Endodermal cell (in vitro differentiated cells): Measurements from ENCODE around the gene FNBP1. TPM values are rescaled to one million over a fixed set of nuclear protein-coding genes. Genes with fewer than 3 reads are reported as not detected.
"Not testable (repeated sequence)": the region's sequence is repeated elsewhere in the genome, so short reads cannot be mapped to it uniquely, and the experiment has no call there.

ENCODE experiments used
- DNase-seq: peaks from one replicate; pipeline ENCODE4 v3.0.0-alpha.2; 2017
- H3K27ac ChIP-seq: 2 replicates; pipeline ENCODE4 v1.5.1; 2013; ENCODE audit warnings: mild to moderate bottlenecking, low read depth, low read length, moderate library complexity
- H3K27me3 ChIP-seq: 2 replicates; pipeline ENCODE4 v1.6.1; 2013; ENCODE audit warnings: mild to moderate bottlenecking, low read length, moderate library complexity; ENCODE audit not compliant: insufficient read depth, control insufficient read depth, poor library complexity, severe bottlenecking
- H3K36me3 ChIP-seq: 2 replicates; pipeline ENCODE4 v1.7.0; 2013; ENCODE audit warnings: mild to moderate bottlenecking, low read length, moderate library complexity; ENCODE audit not compliant: control insufficient read depth, insufficient read depth
- H3K4me1 ChIP-seq: one replicate; pipeline ENCODE4 v1.7.0; 2013; ENCODE audit warnings: low read length; ENCODE audit not compliant: control insufficient read depth, insufficient read depth
- H3K4me3 ChIP-seq: 2 replicates; pipeline ENCODE4 v1.5.1; 2013; ENCODE audit warnings: mild to moderate bottlenecking, low read length, moderate library complexity
- H3K9ac ChIP-seq: 2 replicates; pipeline ENCODE4 v1.6.1; 2013; ENCODE audit warnings: mild to moderate bottlenecking, low read length, moderate library complexity; ENCODE audit not compliant: poor library complexity, severe bottlenecking; ENCODE audit errors: extremely low read depth
- H3K9me3 ChIP-seq: 2 replicates; pipeline ENCODE4 v1.6.1; 2013; ENCODE audit warnings: mild to moderate bottlenecking, low read length, moderate library complexity; ENCODE audit not compliant: control insufficient read depth
- H3K27ac Mint-ChIP-seq: 2 replicates; pipeline ENCODE4 v1.8.0; 2020; ENCODE audit warnings: mixed read lengths
- H3K27me3 Mint-ChIP-seq: 2 replicates; pipeline ENCODE4 v1.8.0; 2021; ENCODE audit warnings: mild to moderate bottlenecking, mixed read lengths; ENCODE audit not compliant: insufficient read depth
- H3K36me3 Mint-ChIP-seq: 2 replicates; pipeline ENCODE4 v1.8.0; 2020; ENCODE audit warnings: low read depth, mixed read lengths
- H3K4me1 Mint-ChIP-seq: 2 replicates; pipeline ENCODE4 v1.8.0; 2020; ENCODE audit warnings: mixed read lengths
- H3K4me3 Mint-ChIP-seq: 2 replicates; pipeline ENCODE4 v1.8.0; 2020; ENCODE audit warnings: mild to moderate bottlenecking, moderate library complexity, mixed read lengths
- H3K9me3 Mint-ChIP-seq: 2 replicates; pipeline ENCODE4 v1.8.0; 2020; ENCODE audit warnings: mild to moderate bottlenecking, mixed read lengths
- WGBS, 2 experiments: methylation state at CpG; one replicate each; pipeline versions ENCODE4 v1.1.5 to v1.1.7; 2013; ENCODE audit warnings: missing lambda C conversion rate in 2 of 2, mixed read lengths in 1 of 2; ENCODE audit not compliant: insufficient coverage in 1 of 2, insufficient read length in 1 of 2; 5-methylcytosine and 5-hydroxymethylcytosine counted together
- total RNA-seq, 2 donors: library from RNA; stranded (reverse); fragmentation: NEBNext Ultra II Directional in 1 of 2; extraction: Animal tissue kit (Norgen Biotek cat#: 25700) in 1 of 2; gene quantifications; 2 replicates in 1 of 2; 3 replicates in 1 of 2; pipeline ENCODE4 v1.2.1, GENCODE V29; 2021
- TF ChIP-seq, protein P1 (sequence below): fragments of 200-600 bp; sonication (generic); conservative IDR thresholded peaks from 2 replicates; pipeline ENCODE4 v1.5.0; 2021; ENCODE audit warnings: antibody characterized with exemption, mild to moderate bottlenecking

FNBP1 gene
- total RNA-seq, 2 donors from 2014 or later = 41.4 to 43.3 TPM

- TF ChIP-seq, protein P1, sequence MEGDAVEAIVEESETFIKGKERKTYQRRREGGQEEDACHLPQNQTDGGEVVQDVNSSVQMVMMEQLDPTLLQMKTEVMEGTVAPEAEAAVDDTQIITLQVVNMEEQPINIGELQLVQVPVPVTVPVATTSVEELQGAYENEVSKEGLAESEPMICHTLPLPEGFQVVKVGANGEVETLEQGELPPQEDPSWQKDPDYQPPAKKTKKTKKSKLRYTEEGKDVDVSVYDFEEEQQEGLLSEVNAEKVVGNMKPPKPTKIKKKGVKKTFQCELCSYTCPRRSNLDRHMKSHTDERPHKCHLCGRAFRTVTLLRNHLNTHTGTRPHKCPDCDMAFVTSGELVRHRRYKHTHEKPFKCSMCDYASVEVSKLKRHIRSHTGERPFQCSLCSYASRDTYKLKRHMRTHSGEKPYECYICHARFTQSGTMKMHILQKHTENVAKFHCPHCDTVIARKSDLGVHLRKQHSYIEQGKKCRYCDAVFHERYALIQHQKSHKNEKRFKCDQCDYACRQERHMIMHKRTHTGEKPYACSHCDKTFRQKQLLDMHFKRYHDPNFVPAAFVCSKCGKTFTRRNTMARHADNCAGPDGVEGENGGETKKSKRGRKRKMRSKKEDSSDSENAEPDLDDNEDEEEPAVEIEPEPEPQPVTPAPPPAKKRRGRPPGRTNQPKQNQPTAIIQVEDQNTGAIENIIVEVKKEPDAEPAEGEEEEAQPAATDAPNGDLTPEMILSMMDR = no peak
- no peak overlapping the region for H3K9ac ChIP-seq
- H3K27ac ChIP-seq = no peak overlapping the region
- H3K36me3 ChIP-seq = peaks cover 38% of the 10 kb centered on the region
- peaks cover 9% of the 10 kb centered on the region for H3K4me1 Mint-ChIP-seq
- H3K9me3 Mint-ChIP-seq = no peaks in the 10 kb centered on the region
- DNase-seq = no peak
- no peaks in the 10 kb centered on the region for H3K4me1 ChIP-seq
- H3K9me3 ChIP-seq = no peaks in the 10 kb centered on the region
- H3K4me3 ChIP-seq = no peak overlapping the region
- H3K36me3 Mint-ChIP-seq = peaks cover 53% of the 10 kb centered on the region
- no peak overlapping the region for H3K27ac Mint-ChIP-seq
- no peaks in the 10 kb centered on the region for H3K27me3 ChIP-seq
- WGBS, 2 experiments = 90 to 94% methylated on average over 6 to 9 of the region's 9 CpGs
- no peak overlapping the region for H3K4me3 Mint-ChIP-seq
- no peaks in the 10 kb centered on the region for H3K27me3 Mint-ChIP-seq
These were observed 148.7 kb downstream of the FNBP1 start for GRCh38 chr9:129894120-129894823.

DNA sequence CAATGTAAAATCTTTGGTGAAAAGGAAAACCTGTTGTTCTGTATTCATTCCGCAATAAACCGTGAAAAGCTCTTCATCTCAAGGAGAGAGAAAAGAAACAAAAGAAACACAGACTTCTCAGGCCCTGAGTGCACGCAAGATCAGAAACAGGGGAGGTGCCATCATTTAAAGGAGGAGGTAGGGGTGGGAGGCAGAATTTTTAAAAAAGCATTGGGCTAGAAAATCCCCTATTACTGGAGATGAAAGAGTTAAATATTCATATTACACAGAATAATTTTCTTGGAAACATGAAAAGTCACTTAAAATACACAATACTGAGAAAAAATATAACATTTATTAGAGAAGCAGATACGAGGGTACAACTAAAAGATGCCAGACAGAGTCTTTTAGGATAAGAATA is 151.4 kb downstream of the FNBP1 start:
- no peak for DNase-seq
- H3K9me3 Mint-ChIP-seq = no peaks in the 10 kb centered on the region
- 90 to 100% methylated on average over 2 to 4 of the region's 4 CpGs for WGBS, 2 experiments
- TF ChIP-seq, protein P1 = no peak
- Histone ChIP-seq H3K9me3 (no peaks in the 10 kb centered on the region), H3K9ac (no peak overlapping the region), H3K36me3 (peaks cover 35% of the 10 kb centered on the region), H3K4me1 (no peaks in the 10 kb centered on the region), H3K27ac (peak overlapping the region; percentile 70), H3K27me3 (no peaks in the 10 kb centered on the region), H3K4me3 (no peak overlapping the region)
- H3K36me3 Mint-ChIP-seq = peaks cover 47% of the 10 kb centered on the region
- no peak overlapping the region for H3K4me3 Mint-ChIP-seq
- no peaks in the 10 kb centered on the region for H3K27me3 Mint-ChIP-seq
- peaks cover 10% of the 10 kb centered on the region for H3K4me1 Mint-ChIP-seq
- H3K27ac Mint-ChIP-seq = no peak overlapping the region

- not testable (repeated sequence) for H3K4me3 ChIP-seq, H3K9me3 Mint-ChIP-seq, H3K27ac Mint-ChIP-seq, H3K27me3 ChIP-seq, H3K9me3 ChIP-seq, H3K9ac ChIP-seq, H3K4me1 ChIP-seq, H3K27me3 Mint-ChIP-seq, DNase-seq
- H3K4me3 Mint-ChIP-seq = peak overlapping the region; percentile 38
- 89 to 90% methylated on average over 11 to 13 of the region's 14 CpGs for WGBS, 2 experiments
- H3K27ac ChIP-seq = peak overlapping the region; percentile 70
- H3K4me1 Mint-ChIP-seq = peaks cover 12% of the 10 kb centered on the region
- peaks cover 30% of the 10 kb centered on the region for H3K36me3 ChIP-seq
- peaks cover 42% of the 10 kb centered on the region for H3K36me3 Mint-ChIP-seq
These were observed 152.2 kb downstream of the FNBP1 start for GRCh38 chr9:129890718-129891299.
